Measurements from ENCODE around the gene CCM2L. TPM values are rescaled to one million over a fixed set of nuclear protein-coding genes. Genes with fewer than 3 reads are reported as not detected.

Gene CCM2L
- total RNA-seq: not detected

- intact Hi-C loops (cut with micrococcal nuclease): no loop called here
- H3K27me3 Mint-ChIP-seq (ENCODE audit: low read depth): peaks cover 6% of the 10 kb centered on the region
- H3K36me3 Mint-ChIP-seq (ENCODE audit: low read depth): no peaks in the 10 kb centered on the region
- DNase-seq: no peak
- no peaks in the 10 kb centered on the region for H3K4me1 Mint-ChIP-seq (ENCODE audit: low read depth)
- no peaks in the 10 kb centered on the region for H3K9me3 Mint-ChIP-seq
- CTCF ChIA-PET: no interaction called here
- no peak within 1 kb of the TSS for H3K4me3 Mint-ChIP-seq
- no peak within 1 kb of the TSS for H3K27ac Mint-ChIP-seq
These were observed at the start of gene CCM2L for GRCh38 chr20:32010101-32010500. Gene CCM2L, plus strand, starts transcription at chr20:32010438. Its CDS starts 17 bp downstream, at chr20:32010455.

- Mint-ChIP-seq H3K4me3 (no peak overlapping the region), H3K4me1 (ENCODE audit: low read depth) (peaks cover 3% of the 10 kb centered on the region), H3K9me3 (no peaks in the 10 kb centered on the region), H3K27ac (no peak overlapping the region), H3K27me3 (ENCODE audit: low read depth) (peaks cover 30% of the 10 kb centered on the region), H3K36me3 (ENCODE audit: low read depth) (no peaks in the 10 kb centered on the region)
- CTCF ChIA-PET: interaction anchor here (1.4 kb wide), 1 partner anchor 11 kb away, joined by 6 read pairs; the partner anchor contains the start of gene PDRG1
- intact Hi-C loops (cut with micrococcal nuclease): no loop called here
- no peak for DNase-seq
These were observed 47.5 kb upstream of the CCM2L start for GRCh38 chr20:31962761-31963160.

GRCh38 chr20:31963889-31964288, 46.3 kb upstream of the CCM2L start:
- no peak overlapping the region for H3K4me3 Mint-ChIP-seq
- no peak for DNase-seq
- no peaks in the 10 kb centered on the region for H3K36me3 Mint-ChIP-seq (ENCODE audit: low read depth)
- CTCF ChIA-PET: interaction anchor here (0.6 to 2.2 kb wide), 4 partner anchors 12 to 111 kb away, joined by 3 to 8 read pairs (median 5); partner anchors contain the start of gene PDRG1
- H3K27ac Mint-ChIP-seq: no peak overlapping the region
- intact Hi-C loops (cut with micrococcal nuclease): no loop called here
- H3K9me3 Mint-ChIP-seq: no peaks in the 10 kb centered on the region
- peaks cover 32% of the 10 kb centered on the region for H3K27me3 Mint-ChIP-seq (ENCODE audit: low read depth)
- H3K4me1 Mint-ChIP-seq (ENCODE audit: low read depth): peaks cover 7% of the 10 kb centered on the region

- Mint-ChIP-seq H3K36me3 (ENCODE audit: low read depth) (no peaks in the 10 kb centered on the region), H3K27me3 (ENCODE audit: low read depth) (peaks cover 47% of the 10 kb centered on the region), H3K9me3 (no peaks in the 10 kb centered on the region), H3K4me1 (ENCODE audit: low read depth) (peaks cover 7% of the 10 kb centered on the region), H3K4me3 (peak overlapping the region; percentile 18), H3K27ac (no peak overlapping the region)
- intact Hi-C loops (cut with micrococcal nuclease): no loop called here
- DNase-seq: no peak
- CTCF ChIA-PET: interaction anchor here (0.8 to 2.2 kb wide), 2 partner anchors 14 to 15 kb away, joined by 3 to 8 read pairs; partner anchors contain the start of gene PDRG1
These were observed 43.1 kb upstream of the CCM2L start for GRCh38 chr20:31966991-31967655.

GRCh38 chr20:31967830-31968249, 42.4 kb upstream of the CCM2L start, which contains the start of gene XKR7:
Gene XKR7, plus strand, starts transcription at chr20:31968151. Its CDS starts 25 bp downstream, at chr20:31968176.
- H3K36me3 Mint-ChIP-seq (ENCODE audit: low read depth): no peaks in the 10 kb centered on the region
- intact Hi-C loops (cut with micrococcal nuclease): no loop called here
- H3K4me1 Mint-ChIP-seq (ENCODE audit: low read depth): peaks cover 7% of the 10 kb centered on the region
- peak within 1 kb of the TSS; percentile 72 for H3K4me3 Mint-ChIP-seq
- CTCF ChIA-PET: interaction anchor here (0.8 to 2.2 kb wide), 2 partner anchors 15 to 16 kb away, joined by 3 to 8 read pairs; partner anchors contain the start of gene PDRG1
- DNase-seq: peak; percentile 36
- no peak within 1 kb of the TSS for H3K27ac Mint-ChIP-seq
- no peaks in the 10 kb centered on the region for H3K9me3 Mint-ChIP-seq
- peaks cover 49% of the 10 kb centered on the region for H3K27me3 Mint-ChIP-seq (ENCODE audit: low read depth)

- DNase-seq: peak; percentile 83
- H3K9me3 Mint-ChIP-seq: no peaks in the 10 kb centered on the region
- peaks cover 51% of the 10 kb centered on the region for H3K27me3 Mint-ChIP-seq (ENCODE audit: low read depth)
- peak overlapping the region; percentile 72 for H3K4me3 Mint-ChIP-seq
- CTCF ChIA-PET: interaction anchor here (0.8 to 2.2 kb wide), 2 partner anchors 16 to 17 kb away, joined by 3 to 8 read pairs; partner anchors contain the start of gene PDRG1
- H3K36me3 Mint-ChIP-seq (ENCODE audit: low read depth): no peaks in the 10 kb centered on the region
- no peak overlapping the region for H3K27ac Mint-ChIP-seq
- intact Hi-C loops (cut with micrococcal nuclease): no loop called here
- peaks cover 7% of the 10 kb centered on the region for H3K4me1 Mint-ChIP-seq (ENCODE audit: low read depth)
These were observed 41.7 kb upstream of the CCM2L start for GRCh38 chr20:31968291-31969126.

GRCh38 chr20:31969991-31970390, 40.2 kb upstream of the CCM2L start:
- Mint-ChIP-seq H3K9me3 (no peaks in the 10 kb centered on the region), H3K27me3 (ENCODE audit: low read depth) (peaks cover 52% of the 10 kb centered on the region), H3K27ac (no peak overlapping the region), H3K36me3 (ENCODE audit: low read depth) (no peaks in the 10 kb centered on the region), H3K4me1 (ENCODE audit: low read depth) (peaks cover 7% of the 10 kb centered on the region), H3K4me3 (no peak overlapping the region)
- CTCF ChIA-PET: interaction anchor here (2.7 kb wide), 1 partner anchor 60 kb away, joined by 8 read pairs; no protein-coding TSS in a partner anchor
- no peak for DNase-seq
- intact Hi-C loops (cut with micrococcal nuclease): no loop called here

- Mint-ChIP-seq H3K27ac (no peak overlapping the region), H3K4me3 (no peak overlapping the region), H3K4me1 (ENCODE audit: low read depth) (peaks cover 4% of the 10 kb centered on the region), H3K9me3 (no peaks in the 10 kb centered on the region), H3K36me3 (ENCODE audit: low read depth) (no peaks in the 10 kb centered on the region), H3K27me3 (ENCODE audit: low read depth) (peaks cover 33% of the 10 kb centered on the region)
- intact Hi-C loops (cut with micrococcal nuclease): no loop called here
- CTCF ChIA-PET: interaction anchor here (1.0 to 2.7 kb wide), 2 partner anchors 21 to 58 kb away, joined by 3 to 8 read pairs; partner anchors contain the start of gene PDRG1
- DNase-seq: no peak
These were observed 37.7 kb upstream of the CCM2L start for GRCh38 chr20:31972471-31973021.

- Mint-ChIP-seq H3K9me3 (no peaks in the 10 kb centered on the region), H3K27ac (no peak overlapping the region), H3K4me1 (ENCODE audit: low read depth) (no peaks in the 10 kb centered on the region), H3K27me3 (ENCODE audit: low read depth) (peaks cover 28% of the 10 kb centered on the region), H3K36me3 (ENCODE audit: low read depth) (no peaks in the 10 kb centered on the region), H3K4me3 (no peak overlapping the region)
- DNase-seq: no peak
- intact Hi-C loops (cut with micrococcal nuclease): no loop called here
- CTCF ChIA-PET: no interaction called here
These were observed 35.9 kb upstream of the CCM2L start for GRCh38 chr20:31974296-31974695.

GRCh38 chr20:31974951-31975487, 35.2 kb upstream of the CCM2L start:
- CTCF ChIA-PET: interaction anchor here (1.7 kb wide), 1 partner anchor 56 kb away, joined by 4 read pairs; no protein-coding TSS in a partner anchor

GRCh38 chr20:31975874-31976273, 34.4 kb upstream of the CCM2L start:
- Mint-ChIP-seq H3K27ac (no peak overlapping the region), H3K4me1 (ENCODE audit: low read depth) (no peaks in the 10 kb centered on the region), H3K9me3 (no peaks in the 10 kb centered on the region), H3K4me3 (no peak overlapping the region), H3K36me3 (ENCODE audit: low read depth) (no peaks in the 10 kb centered on the region), H3K27me3 (ENCODE audit: low read depth) (peaks cover 17% of the 10 kb centered on the region)
- CTCF ChIA-PET: interaction anchor here (1.7 kb wide), 1 partner anchor 55 kb away, joined by 4 read pairs; no protein-coding TSS in a partner anchor
- intact Hi-C loops (cut with micrococcal nuclease): no loop called here
- DNase-seq: no peak

More at GRCh38 chr20:31974951-31975487, 35.2 kb upstream of the CCM2L start:
- Mint-ChIP-seq H3K27me3 (ENCODE audit: low read depth) (peaks cover 23% of the 10 kb centered on the region), H3K27ac (no peak overlapping the region), H3K9me3 (no peaks in the 10 kb centered on the region), H3K4me1 (ENCODE audit: low read depth) (no peaks in the 10 kb centered on the region), H3K4me3 (no peak overlapping the region), H3K36me3 (ENCODE audit: low read depth) (no peaks in the 10 kb centered on the region)
- DNase-seq: no peak
- intact Hi-C loops (cut with micrococcal nuclease): no loop called here

- H3K36me3 Mint-ChIP-seq (ENCODE audit: low read depth): no peaks in the 10 kb centered on the region
- H3K27ac Mint-ChIP-seq: no peak overlapping the region
- intact Hi-C loops (cut with micrococcal nuclease): no loop called here
- no peaks in the 10 kb centered on the region for H3K4me1 Mint-ChIP-seq (ENCODE audit: low read depth)
- H3K4me3 Mint-ChIP-seq: no peak overlapping the region
- DNase-seq: no peak
- CTCF ChIA-PET: no interaction called here
- H3K9me3 Mint-ChIP-seq: no peaks in the 10 kb centered on the region
- peaks cover 15% of the 10 kb centered on the region for H3K27me3 Mint-ChIP-seq (ENCODE audit: low read depth)
These were observed 33.2 kb upstream of the CCM2L start for GRCh38 chr20:31977080-31977479.
